OCI-LY7 (cell line): ENCODE measurements around the gene GMEB2. TPM values are rescaled to one million over a fixed set of nuclear protein-coding genes. Genes with fewer than 3 reads are reported as not detected.

ENCODE experiments used
- BruUV-seq: library from RNA; stranded (reverse); fragments of 400-500 nt; replicated peaks from 2 replicates; lab custom pipeline; 2021; lab: Mats Ljungman, UMichigan
- CTCF ChIA-PET: fragments of 300-600 bp; sonication (Branson Sonifier 250); formaldehyde crosslinking; loops from one replicate; lab custom pipeline; 2022; ENCODE audit warnings: antibody characterized with exemption; ENCODE audit not compliant: unreplicated experiment; lab: Charles Lee
- POLR2A ChIA-PET: fragments of 300-600 bp; sonication (Branson Sonifier 250); formaldehyde crosslinking; loops from one replicate; lab custom pipeline; 2022; ENCODE audit warnings: antibody characterized with exemption; lab: Charles Lee
- DNase-seq: peaks from one replicate; pipeline ENCODE4 v3.0.0-alpha.2; 2015; ENCODE audit warnings: low spot score
- H2AFZ ChIP-seq: fragments of 200-600 bp; sonication (generic), shearing (Covaris generic); 2 replicates; pipeline ENCODE4 v1.6.1; 2014; ENCODE audit warnings: mild to moderate bottlenecking, antibody characterized with exemption, low read length, moderate library complexity
- H3K27ac ChIP-seq: fragments of 200-600 bp; sonication (generic); 2 replicates; pipeline ENCODE4 v1.5.1; 2014; ENCODE audit warnings: mixed run types, low read depth, mild to moderate bottlenecking, moderate library complexity, low read length, inconsistent platforms; ENCODE audit not compliant: poor library complexity, severe bottlenecking
- H3K36me3 ChIP-seq: fragments of 200-600 bp; sonication (generic); 2 replicates; pipeline ENCODE4 v1.6.1; 2014; ENCODE audit warnings: mild to moderate bottlenecking, antibody characterized with exemption, low read length, moderate library complexity, mixed read lengths; ENCODE audit not compliant: insufficient read depth
- H3K4me1 ChIP-seq: fragments of 200-600 bp; sonication (generic); 2 replicates; pipeline ENCODE4 v1.5.1; 2014; ENCODE audit warnings: mild to moderate bottlenecking, low read length; ENCODE audit not compliant: insufficient read depth, poor library complexity, severe bottlenecking
- H3K4me2 ChIP-seq: fragments of 200-600 bp; sonication (generic); 2 replicates; pipeline ENCODE4 v1.6.1; 2014; ENCODE audit warnings: mild to moderate bottlenecking, low read length
- H3K4me3 ChIP-seq: fragments of 200-600 bp; sonication (generic); 2 replicates; pipeline ENCODE4 v1.5.1; 2014; ENCODE audit warnings: mild to moderate bottlenecking, low read depth, low read length; ENCODE audit not compliant: poor library complexity, severe bottlenecking
- H3K79me2 ChIP-seq: fragments of 200-600 bp; sonication (generic); 2 replicates; pipeline ENCODE4 v1.6.1; 2016; ENCODE audit warnings: low read depth, mild to moderate bottlenecking, low read length, moderate library complexity, mixed read lengths; ENCODE audit not compliant: insufficient read depth
- H3K9me2 ChIP-seq: fragments of 200-600 bp; sonication (generic); 2 replicates; pipeline ENCODE4 v1.6.1; 2016; ENCODE audit warnings: mild to moderate bottlenecking, low read length, mixed read lengths; ENCODE audit not compliant: insufficient read depth
- H3K9me3 ChIP-seq: fragments of 200-600 bp; sonication (generic); 2 replicates; pipeline ENCODE4 v1.6.1; 2014; ENCODE audit warnings: mild to moderate bottlenecking, mixed run types, low read length, mixed read lengths
- H4K20me1 ChIP-seq: fragments of 200-600 bp; sonication (generic); 2 replicates; pipeline ENCODE4 v1.6.1; 2014; ENCODE audit warnings: mild to moderate bottlenecking, antibody characterized with exemption, low read length, moderate library complexity, mixed read lengths; ENCODE audit not compliant: insufficient read depth
- EZH2phosphoT487 ChIP-seq: fragments of 200-600 bp; sonication (generic); IDR thresholded peaks from 2 replicates; pipeline ENCODE4 v1.6.1; 2018; ENCODE audit warnings: low read depth, borderline replicate concordance, mild to moderate bottlenecking, mixed run types, antibody characterized with exemption, low read length, moderate library complexity, mixed read lengths
- intact Hi-C: fragments of 100-400 bp; cut with micrococcal nuclease; formaldehyde crosslinking; loops from one replicate; pipeline ENCODE4 v1.10.0; 2022; ENCODE audit not compliant: unreplicated experiment
- total RNA-seq, 2 experiments: library from RNA; depleted of rRNA in 1 of 2; stranded (reverse); fragments of >200 nt in 1 of 2; shearing (Covaris generic) in 1 of 2; gene quantifications; 2 replicates each; pipeline ENCODE4 v1.2.3, GENCODE V29; 2014 to 2022
- TF ChIP-seq, protein P1 (sequence below): fragments of 200-600 bp; sonication (generic); conservative IDR thresholded peaks from 2 replicates; pipeline ENCODE4 v1.5.1; 2014; ENCODE audit warnings: mild to moderate bottlenecking, antibody characterized with exemption, low read length, moderate library complexity, mixed read lengths

The GMEB2 gene
- total RNA-seq, 2 experiments from 2014 or later = 15.6 TPM

DNA sequence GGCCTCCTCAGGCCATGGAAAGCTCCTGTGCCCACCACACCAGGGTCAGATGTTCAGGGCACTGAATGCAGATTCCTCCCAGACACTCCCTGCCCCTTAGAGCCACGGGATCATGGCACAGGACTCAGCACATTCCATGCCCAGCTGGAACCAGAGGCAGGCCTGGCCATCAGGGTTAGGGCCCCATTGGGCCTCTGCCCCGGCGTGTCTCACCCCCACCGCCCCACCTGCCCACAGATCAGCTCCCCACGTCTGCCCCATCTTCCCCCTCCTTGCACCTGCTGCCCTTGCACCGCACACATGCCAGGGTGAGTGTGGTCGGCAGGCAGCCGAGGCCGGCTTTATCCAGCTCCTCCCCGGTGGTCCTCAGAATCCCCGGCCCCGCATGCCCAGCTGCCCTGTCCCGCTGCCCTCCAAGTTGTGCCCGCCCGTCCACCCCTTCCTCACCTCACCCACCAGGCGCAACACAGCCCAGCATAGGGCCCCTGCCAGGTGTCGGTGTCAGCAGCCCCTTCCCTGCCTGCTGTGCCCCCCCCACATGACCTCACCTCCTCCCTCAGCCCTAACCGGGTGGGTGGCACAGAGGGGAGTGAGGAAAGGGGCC is 77.1 kb downstream of the GMEB2 start:
- Histone ChIP-seq H2AFZ (no peak overlapping the region), H3K4me1 (peaks cover 61% of the 10 kb centered on the region), H3K4me3 (no peak overlapping the region), H3K9me2 (no peaks in the 10 kb centered on the region), H3K27ac (no peak overlapping the region), H3K4me2 (no peak overlapping the region), H3K79me2 (no peaks in the 10 kb centered on the region), H3K36me3 (no peaks in the 10 kb centered on the region), H3K9me3 (no peaks in the 10 kb centered on the region), H4K20me1 (no peaks in the 10 kb centered on the region)
- ChIA-PET POLR2A (no interaction called here), CTCF (interaction anchor here (0.5 kb wide), 1 partner anchor 173 kb away, joined by 5 read pairs; no protein-coding TSS in a partner anchor)
- no peak for DNase-seq
- TF ChIP-seq EZH2phosphoT487 = no peak
- TF ChIP-seq, protein P1, sequence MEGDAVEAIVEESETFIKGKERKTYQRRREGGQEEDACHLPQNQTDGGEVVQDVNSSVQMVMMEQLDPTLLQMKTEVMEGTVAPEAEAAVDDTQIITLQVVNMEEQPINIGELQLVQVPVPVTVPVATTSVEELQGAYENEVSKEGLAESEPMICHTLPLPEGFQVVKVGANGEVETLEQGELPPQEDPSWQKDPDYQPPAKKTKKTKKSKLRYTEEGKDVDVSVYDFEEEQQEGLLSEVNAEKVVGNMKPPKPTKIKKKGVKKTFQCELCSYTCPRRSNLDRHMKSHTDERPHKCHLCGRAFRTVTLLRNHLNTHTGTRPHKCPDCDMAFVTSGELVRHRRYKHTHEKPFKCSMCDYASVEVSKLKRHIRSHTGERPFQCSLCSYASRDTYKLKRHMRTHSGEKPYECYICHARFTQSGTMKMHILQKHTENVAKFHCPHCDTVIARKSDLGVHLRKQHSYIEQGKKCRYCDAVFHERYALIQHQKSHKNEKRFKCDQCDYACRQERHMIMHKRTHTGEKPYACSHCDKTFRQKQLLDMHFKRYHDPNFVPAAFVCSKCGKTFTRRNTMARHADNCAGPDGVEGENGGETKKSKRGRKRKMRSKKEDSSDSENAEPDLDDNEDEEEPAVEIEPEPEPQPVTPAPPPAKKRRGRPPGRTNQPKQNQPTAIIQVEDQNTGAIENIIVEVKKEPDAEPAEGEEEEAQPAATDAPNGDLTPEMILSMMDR = no peak
- intact Hi-C loops = loop anchor here (5.0 kb wide), 1 partner anchor 78 kb away; the partner anchor contains the start of gene GMEB2
- BruUV-seq = no TSS peak

DNA sequence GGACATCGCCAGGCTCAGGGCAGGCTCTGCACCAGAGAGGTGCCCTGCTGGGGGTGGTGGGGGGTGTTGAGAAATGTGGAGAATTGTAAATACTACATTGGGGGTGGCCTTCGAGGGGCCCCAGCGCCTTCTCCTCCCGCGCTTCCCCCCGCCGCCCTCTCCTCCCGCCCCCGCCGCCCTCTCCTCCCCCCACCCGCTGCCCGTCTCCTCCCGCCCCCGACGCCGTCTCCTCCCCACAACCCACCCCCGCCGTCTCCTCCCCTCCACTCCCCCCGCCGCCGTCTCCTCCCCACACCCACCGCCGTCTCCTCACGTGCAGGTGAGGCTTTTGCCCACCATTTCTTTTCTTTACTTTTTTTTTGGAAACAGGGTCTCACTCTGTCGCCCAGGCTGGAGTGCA is 77.9 kb downstream of the GMEB2 start:
- H2AFZ ChIP-seq = no peak overlapping the region
- no peak overlapping the region for H3K4me3 ChIP-seq
- TF ChIP-seq, protein P1 = no peak
- no peak for TF ChIP-seq EZH2phosphoT487
- H3K4me1 ChIP-seq = peaks cover 54% of the 10 kb centered on the region
- ChIA-PET POLR2A (no interaction called here), CTCF (interaction anchor here (0.5 kb wide), 1 partner anchor 174 kb away, joined by 5 read pairs; no protein-coding TSS in a partner anchor)
- no peak for DNase-seq
- H3K27ac ChIP-seq = no peak overlapping the region
- no peaks in the 10 kb centered on the region for H3K9me2 ChIP-seq
- intact Hi-C loops = no loop called here
- no peaks in the 10 kb centered on the region for H3K9me3 ChIP-seq
- H3K4me2 ChIP-seq = no peak overlapping the region
- no TSS peak for BruUV-seq
- no peaks in the 10 kb centered on the region for H3K79me2 ChIP-seq
- H4K20me1 ChIP-seq = no peaks in the 10 kb centered on the region
- H3K36me3 ChIP-seq = no peaks in the 10 kb centered on the region

DNA sequence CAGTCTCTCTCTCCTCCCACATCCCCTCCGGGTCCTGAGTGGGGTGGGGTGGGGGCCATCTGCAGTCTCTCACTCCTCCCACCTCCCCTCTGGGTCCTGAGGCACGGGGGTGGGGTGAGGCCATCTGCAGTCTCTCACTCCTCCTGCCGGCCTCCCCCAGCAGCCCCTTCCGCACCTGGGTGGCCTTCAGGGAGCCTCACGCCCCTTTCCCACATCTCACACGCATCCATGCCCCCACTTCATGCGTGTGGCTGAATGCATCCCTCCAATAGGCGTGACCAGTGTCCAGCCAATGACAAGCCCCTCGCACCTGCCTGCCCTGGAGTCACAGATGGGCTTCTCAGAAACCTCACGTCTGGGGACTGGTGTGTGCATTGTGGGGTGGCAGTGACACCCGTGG is 78.4 kb downstream of the GMEB2 start:
- Histone ChIP-seq H3K9me2 (no peaks in the 10 kb centered on the region), H3K4me3 (no peak overlapping the region), H3K9me3 (no peaks in the 10 kb centered on the region), H4K20me1 (no peaks in the 10 kb centered on the region), H3K4me2 (no peak overlapping the region), H2AFZ (no peak overlapping the region), H3K36me3 (no peaks in the 10 kb centered on the region), H3K79me2 (no peaks in the 10 kb centered on the region), H3K4me1 (peaks cover 49% of the 10 kb centered on the region), H3K27ac (no peak overlapping the region)
- intact Hi-C loops = no loop called here
- no peak for DNase-seq
- ChIA-PET CTCF (no interaction called here), POLR2A (no interaction called here)
- BruUV-seq = no TSS peak
- TF ChIP-seq, protein P1 = no peak
- TF ChIP-seq EZH2phosphoT487 = no peak
